Left hindlimb (tissue), 1 donor: Measurements from ENCODE around the gene RNF214.
"Not testable (repeated sequence)": the region's sequence is repeated elsewhere in the genome, so short reads cannot be mapped to it uniquely, and the experiment has no call there.

Experiments
- DNase-seq: peaks from one replicate; pipeline ENCODE4 v3.0.0-alpha.2; 2018

Gene RNF214

DNA sequence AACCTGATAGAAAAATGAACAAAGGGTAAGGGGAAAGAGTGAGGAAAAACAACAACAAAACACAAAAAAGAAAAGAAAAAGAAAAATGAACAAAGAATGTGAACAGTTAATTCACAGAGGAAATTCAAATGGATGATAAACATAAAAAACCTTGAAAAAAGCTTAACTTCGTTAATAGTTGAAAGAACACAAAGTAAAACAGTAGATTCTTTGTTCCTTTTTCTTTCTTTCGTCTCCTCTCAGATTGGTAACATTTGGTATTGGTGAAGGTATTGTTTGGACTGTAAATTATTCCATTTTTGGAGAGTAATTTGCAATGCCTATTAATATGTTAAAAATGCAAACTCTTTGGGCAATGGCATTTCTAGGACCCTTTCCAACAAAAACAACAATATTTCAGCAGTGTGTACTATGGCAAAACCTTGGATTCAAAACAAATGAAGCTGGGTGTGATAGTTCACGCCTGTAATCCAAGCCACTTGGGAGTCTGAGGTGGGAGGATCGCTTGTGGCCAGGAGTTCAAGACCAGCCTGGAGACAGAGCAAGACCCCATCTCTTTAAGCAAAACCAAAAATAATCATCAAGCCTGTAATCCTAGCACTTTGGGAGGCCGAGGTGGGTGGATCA lies 86.9 kb downstream of the RNF214 start:
- no peak for DNase-seq

DNA sequence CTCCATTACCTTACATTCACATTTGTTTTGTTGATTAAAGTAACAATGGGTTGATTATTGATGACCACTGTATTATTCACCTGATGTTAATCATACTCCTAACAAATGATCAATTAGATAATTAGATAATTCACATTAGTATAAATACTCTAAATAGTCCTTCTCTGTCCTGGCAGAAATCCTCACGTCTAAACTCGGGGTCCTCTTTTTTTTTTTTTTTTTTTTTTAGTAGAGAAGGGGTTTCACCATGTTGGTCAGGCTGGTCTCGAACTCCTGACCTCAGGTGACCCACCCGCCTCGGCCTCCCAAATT lies 94.7 kb downstream of the RNF214 start:
- not testable (repeated sequence) for DNase-seq

DNA sequence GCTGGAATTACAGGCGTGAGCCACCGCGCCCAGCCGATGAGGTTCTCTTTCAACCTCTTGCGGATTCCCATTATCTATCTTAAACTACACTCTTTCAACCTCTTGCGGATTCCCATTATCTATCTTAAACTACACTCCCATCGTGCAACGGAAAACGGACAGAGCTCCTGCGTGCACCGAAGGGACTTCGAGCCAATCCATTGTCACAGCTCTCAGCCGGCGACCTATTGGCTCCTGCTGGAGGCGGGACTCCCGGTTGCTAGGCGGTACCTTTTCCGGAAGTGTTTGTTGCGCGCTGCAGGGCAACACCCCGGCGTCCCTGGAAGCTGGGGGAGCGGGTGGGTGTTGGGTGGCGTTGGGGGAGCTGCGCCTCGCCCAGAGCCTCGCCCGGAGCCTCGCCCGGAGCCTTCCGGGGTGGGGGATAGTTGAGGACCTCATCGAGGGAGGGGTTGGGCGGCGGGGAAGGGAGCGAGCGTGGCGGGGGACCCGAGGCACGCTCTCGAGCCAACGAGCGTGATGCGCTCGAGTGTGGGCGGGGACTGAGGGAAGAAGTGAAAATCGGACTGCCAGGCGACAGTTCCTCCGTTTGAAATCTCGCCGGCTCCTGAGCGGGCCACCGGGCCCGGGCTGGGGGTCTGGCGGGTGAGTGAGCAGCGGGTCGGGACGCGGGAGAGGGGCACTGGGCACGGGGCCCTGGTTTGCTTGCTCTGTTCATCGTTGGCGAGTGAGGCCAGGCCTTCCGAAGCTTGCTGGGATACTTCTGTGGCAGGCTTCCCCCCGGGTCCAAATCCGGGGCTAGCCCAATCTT lies 95.3 kb downstream of the RNF214 start, which contains the start of gene CEP164:
TSS of gene CEP164 (plus strand) at position 288 of the 808 bp plus-strand sequence. CDS start 10,733 bp downstream, outside the sequence.
- peak; percentile 98 for DNase-seq

DNA sequence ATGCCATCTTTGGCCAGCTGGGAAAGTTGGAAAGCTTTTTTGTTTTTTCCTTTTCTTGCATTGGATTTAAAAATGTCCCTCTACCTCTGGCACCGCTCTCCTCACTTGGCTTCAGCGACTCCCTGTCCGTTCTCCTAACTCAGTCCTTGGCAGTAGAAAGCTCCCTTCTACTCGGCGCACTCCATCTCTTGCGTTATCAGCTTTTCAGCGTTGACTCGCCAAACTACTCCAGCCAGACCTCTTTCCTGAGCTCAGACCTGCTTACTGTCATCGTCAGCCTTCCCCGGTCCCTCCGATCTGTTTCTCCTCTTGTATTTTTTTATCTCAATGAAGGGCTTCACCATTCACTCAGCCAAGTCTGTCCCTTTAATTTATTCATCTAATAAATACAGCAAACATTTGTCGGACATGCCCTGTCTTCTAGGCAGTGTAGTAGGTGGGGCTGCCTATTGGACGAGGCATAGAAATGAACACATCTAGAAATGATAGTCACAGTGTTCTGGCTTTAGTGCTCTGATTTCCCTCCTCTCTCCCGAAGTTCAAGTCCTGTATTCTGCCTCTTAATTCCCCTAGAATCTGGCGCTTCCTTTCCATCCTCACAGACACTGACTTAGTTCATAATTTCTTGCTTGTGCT lies 96.0 kb downstream of the RNF214 start:
- no peak for DNase-seq

DNA sequence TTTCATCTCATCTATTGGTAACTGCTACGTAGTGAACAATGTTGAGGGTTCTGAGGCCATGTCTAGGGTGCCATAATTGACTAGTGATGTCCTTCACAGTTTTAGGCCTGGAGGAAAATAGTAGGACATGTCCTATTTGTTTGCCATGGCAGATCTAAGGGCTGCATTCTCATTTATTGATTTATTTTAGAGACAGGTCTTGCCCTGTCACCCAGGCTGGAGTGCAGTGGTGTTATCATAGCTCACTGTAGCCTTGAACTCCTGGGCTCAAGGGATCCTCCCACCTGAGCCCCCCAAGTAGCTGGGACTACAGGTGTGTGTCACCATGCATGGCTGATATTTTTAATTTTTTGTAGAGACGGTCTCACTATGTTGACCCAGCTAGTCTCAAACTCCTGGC lies 100.4 kb downstream of the RNF214 start:
- DNase-seq = no peak

DNA sequence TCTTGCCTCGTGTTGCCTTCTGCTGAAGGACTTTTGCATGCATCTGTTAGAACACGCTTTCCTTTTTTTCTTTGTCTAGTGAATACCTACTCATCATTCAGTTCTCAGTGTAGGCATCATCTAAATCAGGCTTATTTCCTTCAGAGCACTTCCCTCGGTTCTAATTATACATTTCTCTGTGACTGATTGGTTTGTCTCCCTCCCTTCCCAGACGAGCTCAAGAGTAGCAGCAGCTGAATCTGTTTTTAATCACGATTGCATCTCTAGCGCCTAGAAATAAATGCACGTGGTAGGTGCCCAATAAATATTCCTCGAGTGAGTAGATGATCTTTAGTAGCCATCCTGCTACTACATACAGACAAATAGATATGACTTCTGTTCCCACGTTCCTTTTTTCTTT lies 101.4 kb downstream of the RNF214 start:
- no peak for DNase-seq

DNA sequence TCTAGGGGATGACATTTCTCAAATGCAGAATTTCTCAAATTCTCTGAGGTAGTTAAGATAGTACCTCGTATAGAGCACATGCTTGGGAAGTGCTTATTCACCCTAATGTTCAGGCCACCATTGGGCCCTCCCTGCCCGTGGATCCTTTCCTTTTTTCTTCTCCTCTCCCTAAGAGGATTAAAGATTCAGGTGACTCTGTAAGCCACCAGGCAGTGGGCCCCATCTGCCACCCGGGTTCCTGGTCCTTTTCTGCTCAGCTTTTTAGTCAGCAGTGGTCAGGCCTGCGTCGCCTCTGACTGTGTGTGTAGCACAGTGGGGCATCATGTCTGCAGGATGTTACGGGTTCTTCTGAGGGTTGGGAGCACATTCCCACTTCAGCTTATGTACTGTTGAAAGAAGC lies 102.4 kb downstream of the RNF214 start:
- no peak for DNase-seq

DNA sequence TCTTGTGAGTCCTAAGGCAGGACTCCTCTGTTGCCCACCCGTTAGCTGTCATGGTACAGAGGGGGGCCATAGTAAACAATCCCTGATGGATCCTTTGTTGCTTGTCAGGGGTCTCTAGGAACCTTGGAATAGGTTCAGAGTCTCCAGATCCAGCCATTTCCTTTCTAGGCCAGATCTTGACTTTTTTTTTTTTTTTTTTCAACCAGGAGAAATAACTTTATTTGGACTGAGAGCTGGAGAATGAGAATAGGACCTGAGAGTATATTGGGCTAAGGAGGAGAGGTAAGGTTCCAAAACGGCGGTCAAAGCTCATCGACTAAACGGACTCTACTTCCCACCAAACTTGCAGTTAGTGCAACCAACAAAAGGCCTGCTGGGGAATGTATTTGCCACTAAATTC lies 102.9 kb downstream of the RNF214 start:
- DNase-seq = no peak
